CD14-positive monocyte (primary cell): ENCODE results near the gene KLHDC8A. TPM values are rescaled to one million over a fixed set of nuclear protein-coding genes. Genes with fewer than 3 reads are reported as not detected.

ENCODE experiments used
- DNase-seq, 3 donors: peaks; one replicate each; pipeline ENCODE4 v3.0.0-alpha.2; 2011 to 2022
- H2AFZ ChIP-seq: 2 replicates; pipeline ENCODE4 v1.6.0; 2012; ENCODE audit warnings: mild to moderate bottlenecking, low read depth, low read length, inconsistent platforms; ENCODE audit not compliant: insufficient read depth, poor library complexity, severe bottlenecking
- H3K27ac ChIP-seq, 2 donors: 1 replicate in 1 of 2; 2 replicates in 1 of 2; pipeline ENCODE4 v1.5.1; 2012 to 2013; ENCODE audit warnings: low read length in 2 of 2, control low read depth in 1 of 2, inconsistent platforms in 1 of 2, low read depth in 1 of 2, mild to moderate bottlenecking in 1 of 2
- H3K27me3 ChIP-seq, 2 donors: one replicate each; pipeline versions ENCODE4 v1.6.0 to v1.6.1; 2011 to 2013; ENCODE audit warnings: low read length in 2 of 2; ENCODE audit not compliant: control insufficient read depth in 2 of 2, insufficient read depth in 2 of 2
- H3K36me3 ChIP-seq, 2 donors: replicated peaks in 1 of 2; 1 replicate in 1 of 2; 2 replicates in 1 of 2; pipeline versions ENCODE4 v1.5.1 to v1.6.1; 2012 to 2013; ENCODE audit warnings: low read length in 2 of 2, control low read depth in 1 of 2, inconsistent platforms in 1 of 2, mild to moderate bottlenecking in 1 of 2; ENCODE audit not compliant: insufficient read depth in 2 of 2, control insufficient read depth in 1 of 2
- H3K4me1 ChIP-seq, 2 donors: 1 replicate in 1 of 2; 2 replicates in 1 of 2; pipeline versions ENCODE4 v1.5.1 to v1.6.1; 2012 to 2013; ENCODE audit warnings: low read length in 2 of 2, control low read depth in 1 of 2, inconsistent platforms in 1 of 2, mild to moderate bottlenecking in 1 of 2, moderate library complexity in 1 of 2; ENCODE audit not compliant: insufficient read depth in 2 of 2, control insufficient read depth in 1 of 2
- H3K4me2 ChIP-seq: replicated peaks from 2 replicates; pipeline ENCODE3; 2012; ENCODE audit warnings: low read length, moderate library complexity, mild to moderate bottlenecking; ENCODE audit not compliant: poor library complexity, severe bottlenecking; ENCODE audit errors: extremely low read depth
- H3K4me3 ChIP-seq, 3 experiments: fragments of 200-600 bp in 1 of 3; sonication (generic) in 1 of 3; replicated peaks in 1 of 3; 1 replicate in 2 of 3; 2 replicates in 1 of 3; pipeline ENCODE4 v1.5.1; 2011 to 2013; ENCODE audit warnings: low read length in 3 of 3, mild to moderate bottlenecking in 3 of 3, control low read depth in 2 of 3, low read depth in 2 of 3, inconsistent platforms in 1 of 3, moderate library complexity in 1 of 3
- H3K79me2 ChIP-seq: 2 replicates; pipeline ENCODE4 v1.6.0; 2012; ENCODE audit warnings: mild to moderate bottlenecking, control low read depth, inconsistent platforms, low read length, moderate library complexity; ENCODE audit not compliant: insufficient read depth
- H3K9ac ChIP-seq: 2 replicates; pipeline ENCODE4 v1.6.0; 2017; ENCODE audit warnings: low read length, mild to moderate bottlenecking; ENCODE audit not compliant: insufficient read depth, poor library complexity, severe bottlenecking
- H3K9me3 ChIP-seq, 2 donors: replicated peaks in 1 of 2; 1 replicate in 1 of 2; 2 replicates in 1 of 2; pipeline versions ENCODE4 v1.5.1 to v1.6.1; 2012 to 2013; ENCODE audit warnings: low read length in 2 of 2, control low read depth in 1 of 2; ENCODE audit not compliant: control insufficient read depth in 1 of 2, insufficient read depth in 1 of 2
- H4K20me1 ChIP-seq: 2 replicates; pipeline ENCODE4 v1.6.0; 2012; ENCODE audit warnings: mild to moderate bottlenecking, low read length, control low read depth, moderate library complexity; ENCODE audit not compliant: insufficient read depth
- H3K27ac Mint-ChIP-seq, 7 donors: one replicate each; pipeline ENCODE4 v1.8.0; 2020; ENCODE audit warnings: mild to moderate bottlenecking in 7 of 7, mixed read lengths in 7 of 7, moderate library complexity in 6 of 7, inconsistent platforms in 2 of 7
- H3K27me3 Mint-ChIP-seq, 3 donors: one replicate each; pipeline ENCODE4 v1.8.0; 2021 to 2022; ENCODE audit warnings: low read depth in 3 of 3, mild to moderate bottlenecking in 3 of 3, mixed read lengths in 3 of 3, moderate library complexity in 3 of 3, inconsistent platforms in 1 of 3
- H3K36me3 Mint-ChIP-seq, 2 donors: one replicate each; pipeline ENCODE4 v1.8.0; 2020; ENCODE audit warnings: mixed read lengths in 2 of 2, inconsistent platforms in 1 of 2, mild to moderate bottlenecking in 1 of 2
- H3K4me1 Mint-ChIP-seq: one replicate; pipeline ENCODE4 v1.8.0; 2020; ENCODE audit warnings: mild to moderate bottlenecking, mixed read lengths
- H3K4me3 Mint-ChIP-seq, 2 donors: one replicate each; pipeline ENCODE4 v1.8.0; 2020; ENCODE audit warnings: mild to moderate bottlenecking in 2 of 2, mixed read lengths in 2 of 2, moderate library complexity in 1 of 2
- H3K9me3 Mint-ChIP-seq, 7 donors: one replicate each; pipeline ENCODE4 v1.8.0; 2020 to 2022; ENCODE audit warnings: mixed read lengths in 7 of 7, mild to moderate bottlenecking in 6 of 7, moderate library complexity in 6 of 7, inconsistent platforms in 2 of 7
- CTCF ChIP-seq: fragments of 200-600 bp; IDR thresholded peaks from one replicate; pipeline ENCODE4 v1.8.0; 2022; ENCODE audit warnings: antibody characterized with exemption, mild to moderate bottlenecking
- WGBS: methylation state at CpG from one replicate; pipeline ENCODE4 v1.1.5; 2013; ENCODE audit warnings: missing lambda C conversion rate; ENCODE audit not compliant: insufficient coverage; 5-methylcytosine and 5-hydroxymethylcytosine counted together
- intact Hi-C, 2 donors: fragments of 100-400 bp; cut with micrococcal nuclease; formaldehyde crosslinking; loops; one replicate each; pipeline versions ENCODE4 v1.15.0 to v1.15.1; 2023
- polyA plus RNA-seq, 3 donors: library from polyadenylated mRNA; depleted of rRNA in 1 of 3; unstranded in 2 of 3; stranded (reverse) in 1 of 3; fragments of 300-500 nt in 2 of 3; fragments of >200 nt in 1 of 3; fragmentation: Illumina TruSeq in 2 of 3; gene quantifications; 1 replicate in 2 of 3; 2 replicates in 1 of 3; pipeline ENCODE4 v1.2.3, GENCODE V29; 2012 to 2021

The KLHDC8A gene
- polyA plus RNA-seq, 3 donors: not detected

- 73% methylated on average over 3 of the region's 10 CpGs for WGBS
- H4K20me1 ChIP-seq: no peaks in the 10 kb centered on the region
- Mint-ChIP-seq H3K27me3 (peaks cover 44 to 63% (median 48%) of the 10 kb centered on the region in 3 donors), H3K9me3 (peaks cover 0 to 12% (median 5%) of the 10 kb centered on the region in 7 donors), H3K27ac (no peak overlapping the region), H3K36me3 (peaks cover 3 to 7% of the 10 kb centered on the region in 2 donors), H3K4me3 (peak overlapping the region in 1 of 2 donors; percentile 23), H3K4me1 (peaks cover 23% of the 10 kb centered on the region)
- peaks cover 0 to 6% of the 10 kb centered on the region in 2 donors for H3K9me3 ChIP-seq
- TF ChIP-seq CTCF: no peak
- H3K27ac ChIP-seq: no peak overlapping the region
- H2AFZ ChIP-seq: no peak overlapping the region
- no peaks in the 10 kb centered on the region for H3K36me3 ChIP-seq
- H3K4me1 ChIP-seq: peaks cover 9 to 16% of the 10 kb centered on the region in 2 donors
- intact Hi-C loops: no loop called here
- H3K4me3 ChIP-seq: no peak overlapping the region
- H3K9ac ChIP-seq: no peak overlapping the region
- no peak overlapping the region for H3K4me2 ChIP-seq
- H3K79me2 ChIP-seq: no peaks in the 10 kb centered on the region
- DNase-seq: no peak
- peaks cover 43 to 50% of the 10 kb centered on the region in 2 donors for H3K27me3 ChIP-seq
Observed at GRCh38 chr1:205346956-205347574, 9.7 kb downstream of the KLHDC8A start.

- H3K27ac Mint-ChIP-seq: no peak overlapping the region
- peaks cover 9 to 16% of the 10 kb centered on the region in 2 donors for H3K4me1 ChIP-seq
- DNase-seq: no peak
- 88% methylated on average over 10 of the region's 11 CpGs for WGBS
- H3K4me2 ChIP-seq: no peak overlapping the region
- intact Hi-C loops: no loop called here
- H3K79me2 ChIP-seq: no peaks in the 10 kb centered on the region
- peaks cover 0 to 6% of the 10 kb centered on the region in 2 donors for H3K9me3 ChIP-seq
- H3K9ac ChIP-seq: no peak overlapping the region
- H4K20me1 ChIP-seq: no peaks in the 10 kb centered on the region
- no peak overlapping the region for H3K4me3 ChIP-seq
- peaks cover 45 to 71% (median 56%) of the 10 kb centered on the region in 3 donors for H3K27me3 Mint-ChIP-seq
- H3K4me1 Mint-ChIP-seq: peaks cover 23% of the 10 kb centered on the region
- H2AFZ ChIP-seq: no peak overlapping the region
- H3K4me3 Mint-ChIP-seq: peak overlapping the region in 1 of 2 donors; percentile 75
- peaks cover 0 to 12% (median 5%) of the 10 kb centered on the region in 7 donors for H3K9me3 Mint-ChIP-seq
- H3K27me3 ChIP-seq: peaks cover 46 to 53% of the 10 kb centered on the region in 2 donors
- H3K36me3 ChIP-seq: no peaks in the 10 kb centered on the region
- no peak overlapping the region for H3K27ac ChIP-seq
- peaks cover 3 to 7% of the 10 kb centered on the region in 2 donors for H3K36me3 Mint-ChIP-seq
- TF ChIP-seq CTCF: no peak
Observed at GRCh38 chr1:205345761-205346160, 11.0 kb downstream of the KLHDC8A start.
